GM19328 (cell line): ENCODE results near the gene VPS26C.
A peak's percentile ranks its signal among the peaks of the same experiment; 100 is the strongest.

Source experiments
- ATAC-seq: cut with Tn5 transposase; IDR thresholded peaks from one replicate; pipeline ENCODE4 v1.9.1; 2021; ENCODE audit warnings: mild to moderate bottlenecking, moderate library complexity; ENCODE audit not compliant: unreplicated experiment

The VPS26C gene

DNA sequence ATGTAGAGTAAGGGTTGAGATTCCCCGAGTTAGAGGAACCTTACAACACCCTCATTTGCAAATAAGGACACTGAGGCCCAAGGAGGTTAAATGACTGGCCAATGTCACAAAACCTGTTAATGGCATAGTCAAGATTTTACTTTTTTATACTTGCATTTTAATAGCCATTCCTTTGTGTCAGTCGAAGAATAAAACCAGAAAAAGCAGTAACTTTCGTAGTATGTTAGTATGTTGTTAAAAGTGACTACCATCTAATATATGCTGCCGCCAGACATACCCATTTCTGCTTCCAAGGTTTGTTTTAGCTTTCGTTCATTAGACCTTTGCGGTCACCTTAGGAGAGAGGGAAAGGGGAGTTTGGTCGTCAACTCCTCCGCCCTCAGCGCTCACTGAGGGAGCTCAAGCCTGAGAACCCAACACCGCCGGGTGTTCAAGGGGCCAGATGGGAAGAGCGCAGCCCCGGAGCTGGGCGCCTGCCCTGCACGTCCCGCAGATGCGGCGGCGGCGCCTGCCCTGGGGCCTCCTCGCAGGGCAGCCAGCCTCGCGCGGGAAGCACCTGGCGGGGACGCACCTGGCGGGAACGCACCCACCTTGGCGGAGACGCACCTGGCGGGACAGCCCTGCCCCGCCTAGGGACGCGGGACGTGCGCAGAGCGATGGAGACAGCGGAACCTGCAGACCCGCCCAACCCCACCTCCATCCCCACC lies 466 bp downstream of the VPS26C start:
- peak; percentile 6 for ATAC-seq

DNA sequence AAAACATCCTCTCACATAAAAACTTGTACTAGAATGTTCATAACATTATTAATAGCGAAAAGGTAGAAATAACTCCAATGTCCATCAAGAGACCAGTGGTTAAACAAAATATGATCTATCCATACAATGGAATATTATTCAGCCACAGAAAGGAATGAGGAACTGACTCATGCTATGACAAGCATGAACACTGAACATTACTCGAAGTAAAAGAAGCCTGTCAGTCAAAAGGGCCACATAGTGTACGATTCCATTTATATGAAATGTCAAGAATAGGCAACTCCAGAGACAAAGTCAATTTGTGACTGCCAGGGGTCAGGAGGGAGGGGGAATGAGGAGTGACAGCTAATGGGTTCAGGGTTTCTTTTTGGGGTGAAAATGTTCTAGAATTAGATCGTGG lies 2.3 kb downstream of the VPS26C start:
- no peak for ATAC-seq

DNA sequence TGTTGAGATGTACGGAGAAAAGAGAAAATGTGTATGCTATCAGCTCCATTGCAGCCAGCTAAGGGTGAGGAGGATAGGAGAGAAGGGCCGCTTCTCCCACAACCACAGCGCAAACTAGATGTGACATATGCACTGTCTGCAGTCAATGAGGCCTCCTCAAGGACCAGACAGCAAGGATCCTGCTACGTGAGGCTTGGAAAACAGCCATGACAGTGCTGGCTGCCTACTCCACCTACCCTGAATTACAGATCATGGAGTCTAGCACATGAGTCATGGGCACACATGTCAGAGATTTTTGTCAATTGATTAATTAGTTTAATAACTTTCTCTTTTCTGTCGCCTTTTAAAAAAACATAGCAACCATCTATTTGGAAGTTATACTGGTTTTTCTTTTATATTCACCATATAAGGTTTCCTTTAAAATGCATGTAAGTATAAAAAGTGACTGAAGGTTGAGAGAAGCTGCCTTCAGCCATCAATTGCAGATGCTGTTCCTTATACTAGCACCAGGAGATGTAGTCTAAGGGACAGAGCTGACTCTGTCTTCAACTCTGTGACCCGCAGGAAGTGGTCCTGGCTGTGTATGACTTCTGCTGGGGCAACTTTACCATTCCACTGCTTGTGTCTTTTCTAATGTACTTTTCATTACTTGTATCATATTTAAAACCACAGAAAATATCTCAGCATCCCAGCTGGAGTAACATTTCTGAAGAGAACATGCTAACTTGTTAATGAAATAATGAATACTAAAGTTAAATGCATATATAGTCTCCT lies 3.1 kb downstream of the VPS26C start:
- ATAC-seq = no peak

DNA sequence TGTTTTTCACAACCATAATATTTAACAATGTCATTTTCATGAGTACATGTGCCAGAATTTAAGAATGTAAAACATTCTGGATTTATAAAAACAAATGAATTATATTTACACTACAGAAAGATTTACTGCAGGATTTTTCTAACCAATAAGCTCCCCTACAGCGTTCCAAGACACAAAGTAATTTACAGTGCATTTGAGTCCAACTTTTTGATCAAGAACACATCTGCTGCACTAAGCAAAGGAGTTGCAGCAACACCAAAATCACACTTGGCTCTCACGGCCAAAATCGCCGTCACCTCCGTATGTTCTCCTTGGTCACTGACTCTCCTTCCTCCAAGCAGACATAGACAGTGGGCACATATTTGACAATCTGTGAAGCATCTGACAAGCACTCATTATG lies 7.7 kb downstream of the VPS26C start:
- no peak for ATAC-seq

DNA sequence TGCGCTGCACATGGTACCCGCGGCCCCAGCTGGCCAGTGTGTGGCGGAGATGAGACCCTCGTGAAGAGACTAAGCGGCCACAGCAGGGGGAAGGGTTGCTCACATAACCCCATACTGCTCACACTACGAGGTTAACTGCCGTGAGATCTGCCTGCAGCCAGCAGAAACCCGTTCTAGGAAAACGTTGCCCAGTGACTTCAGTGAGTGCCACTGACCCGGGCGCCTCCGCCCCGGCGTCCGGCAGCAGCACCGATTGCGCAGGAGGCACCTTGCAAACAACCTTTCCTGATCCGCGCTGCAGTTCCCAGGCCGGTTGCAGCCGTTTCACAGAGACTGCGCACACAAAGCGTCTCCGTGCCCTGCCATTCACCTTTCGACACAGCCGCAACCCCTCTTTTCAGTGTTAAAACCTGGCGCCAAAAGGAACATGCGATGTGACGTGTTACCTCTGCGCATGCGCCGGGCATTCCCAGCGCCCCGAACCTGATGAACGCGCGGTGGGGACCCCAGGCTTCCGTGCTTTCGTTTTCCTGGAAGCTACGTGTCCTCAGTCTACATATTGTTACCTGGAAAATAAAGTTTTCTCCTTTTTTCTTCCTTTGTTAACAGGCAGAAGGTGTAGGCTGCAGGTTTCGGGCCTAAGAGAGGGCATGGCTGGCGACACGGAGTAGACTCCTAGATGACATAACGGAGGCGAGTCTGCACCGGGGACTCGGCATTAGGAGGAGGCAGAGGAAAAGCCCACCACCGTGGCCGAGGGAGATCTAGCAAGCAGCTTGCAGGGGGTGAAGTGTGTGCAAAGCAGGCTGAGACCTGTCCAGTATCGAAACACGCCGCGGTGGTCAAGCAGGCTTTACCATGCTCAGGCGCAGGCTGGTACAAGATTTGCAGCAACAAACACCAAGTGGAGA lies 8.9 kb downstream of the VPS26C start:
- ATAC-seq = no peak

DNA sequence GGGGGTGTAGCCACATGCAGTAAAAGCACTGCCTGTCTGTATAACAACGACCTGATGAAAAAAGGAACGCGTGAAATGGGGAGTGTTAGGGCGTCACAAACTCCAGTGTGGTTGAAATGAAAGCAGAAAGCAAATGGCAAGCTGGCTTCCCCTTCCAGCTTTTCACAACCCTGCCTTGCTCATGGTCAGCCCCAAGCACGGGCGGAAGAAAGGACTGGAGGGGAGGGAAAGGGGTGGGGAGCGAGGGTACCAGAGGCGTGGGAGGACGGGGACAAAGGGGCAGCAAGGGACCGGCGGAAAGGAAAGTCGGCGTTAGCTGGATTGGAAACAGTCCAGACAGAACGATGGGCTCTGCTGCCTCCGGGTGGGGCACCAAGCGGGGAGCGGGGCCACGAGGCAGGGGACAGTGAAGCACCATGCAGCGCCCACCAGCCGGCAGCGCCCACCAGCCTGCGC lies 9.6 kb downstream of the VPS26C start:
- ATAC-seq = no peak

DNA sequence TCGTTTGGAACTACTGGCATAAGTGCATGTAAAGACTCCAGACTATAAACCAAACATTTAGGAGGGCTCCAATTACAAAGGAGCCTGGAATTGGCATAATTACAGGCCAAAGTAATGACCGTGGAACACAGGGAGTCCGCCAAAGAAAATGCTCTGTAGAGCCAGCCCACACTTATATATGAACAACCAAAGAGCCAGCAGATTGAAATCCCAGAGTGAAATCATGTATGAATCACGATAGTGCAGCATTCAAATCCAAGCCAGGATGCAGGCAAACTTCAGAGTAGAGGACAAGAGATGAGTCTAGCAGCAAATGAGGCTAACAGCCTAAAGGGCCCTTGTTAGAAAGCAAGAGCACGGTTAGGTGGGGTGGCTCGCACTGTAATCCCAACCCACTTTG lies 13.1 kb downstream of the VPS26C start:
- no peak for ATAC-seq

DNA sequence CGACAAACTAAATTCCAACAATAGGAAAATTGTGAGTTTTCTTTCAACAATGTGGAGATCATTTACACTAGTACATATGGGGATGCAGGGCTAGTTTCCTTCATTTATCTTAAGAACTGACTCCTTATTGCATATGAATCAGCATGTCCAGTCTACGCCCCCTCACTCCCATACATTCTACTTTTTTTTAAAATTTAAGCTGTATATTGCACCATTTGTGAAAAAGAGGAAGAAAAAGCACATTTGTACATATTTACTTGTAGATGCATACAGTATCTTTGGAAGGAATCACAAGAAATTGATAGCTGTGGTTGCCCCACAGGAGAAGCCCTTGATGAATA lies 15.9 kb downstream of the VPS26C start:
- ATAC-seq = no peak

DNA sequence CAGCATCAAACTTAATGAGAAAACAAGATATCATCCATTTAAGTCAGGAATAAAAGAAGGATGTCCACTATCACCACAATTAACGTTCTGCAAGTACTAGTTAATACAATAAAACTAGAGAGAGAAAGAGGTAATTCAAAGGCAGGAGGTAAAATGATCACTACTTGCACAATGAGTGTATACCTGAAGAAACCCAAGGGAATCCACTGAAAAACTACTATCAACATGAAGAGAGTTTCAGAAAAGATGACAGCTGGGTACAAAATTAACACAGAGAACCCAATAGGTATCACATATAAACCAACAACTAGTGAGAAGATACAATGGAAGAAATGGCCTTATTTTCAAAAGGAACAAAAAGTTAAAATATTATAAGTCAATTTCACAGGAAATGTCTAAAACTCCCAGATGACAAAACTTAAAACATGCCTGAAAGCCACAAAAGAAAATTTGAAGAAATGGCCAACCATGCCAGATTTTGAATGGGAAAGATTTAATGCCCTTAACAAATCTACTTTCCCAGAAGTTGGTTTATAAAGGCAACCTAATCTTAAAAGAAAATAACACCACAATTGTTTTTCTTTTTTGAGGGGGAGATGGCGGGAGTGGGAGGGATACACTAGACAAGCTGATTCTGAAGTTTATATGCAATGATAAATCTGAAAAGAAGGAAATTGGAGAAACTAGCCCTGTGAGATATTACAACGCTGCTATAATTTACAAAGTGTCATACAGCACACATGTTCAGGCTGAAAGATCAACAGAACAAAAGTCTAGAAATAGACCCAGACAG lies 17.8 kb downstream of the VPS26C start:
- no peak for ATAC-seq

DNA sequence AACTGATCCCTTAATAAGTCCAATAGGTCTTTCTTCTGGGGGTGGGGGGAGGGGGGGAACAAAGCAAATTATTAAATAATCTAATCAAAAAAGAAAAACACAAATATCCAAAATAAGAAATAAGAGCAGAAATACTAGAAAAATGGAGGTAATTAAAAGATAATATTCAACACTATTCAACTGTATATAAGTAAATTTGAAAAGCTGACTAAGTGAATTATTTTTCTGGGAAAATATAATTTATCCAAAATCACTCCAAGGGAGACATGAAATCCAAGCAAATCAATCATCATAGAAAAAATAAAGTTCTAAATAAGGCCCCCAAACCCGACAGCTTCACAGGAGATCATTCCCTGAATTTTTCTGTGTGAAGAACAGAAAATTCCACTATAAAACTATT lies 18.8 kb downstream of the VPS26C start:
- ATAC-seq = no peak

DNA sequence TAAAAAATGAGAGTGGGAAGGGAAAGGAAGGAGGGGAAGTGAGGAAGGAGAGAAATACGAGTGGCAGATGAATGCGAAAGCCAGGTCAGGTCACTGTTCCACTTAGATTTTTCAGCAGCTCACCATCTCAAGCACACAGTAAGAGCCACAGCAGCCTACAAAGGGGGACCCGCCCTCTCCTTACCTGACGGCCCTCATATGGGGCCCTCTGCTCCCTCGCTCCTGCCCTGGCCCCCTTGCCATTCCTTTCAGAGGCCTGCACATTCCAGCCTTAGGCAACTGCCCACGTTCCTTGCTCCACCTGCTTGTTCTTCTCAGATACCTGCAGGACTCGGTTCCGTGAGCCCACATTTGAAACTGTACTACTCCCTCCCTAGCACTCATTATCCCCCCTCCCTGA lies 22.0 kb downstream of the VPS26C start:
- ATAC-seq = no peak

DNA sequence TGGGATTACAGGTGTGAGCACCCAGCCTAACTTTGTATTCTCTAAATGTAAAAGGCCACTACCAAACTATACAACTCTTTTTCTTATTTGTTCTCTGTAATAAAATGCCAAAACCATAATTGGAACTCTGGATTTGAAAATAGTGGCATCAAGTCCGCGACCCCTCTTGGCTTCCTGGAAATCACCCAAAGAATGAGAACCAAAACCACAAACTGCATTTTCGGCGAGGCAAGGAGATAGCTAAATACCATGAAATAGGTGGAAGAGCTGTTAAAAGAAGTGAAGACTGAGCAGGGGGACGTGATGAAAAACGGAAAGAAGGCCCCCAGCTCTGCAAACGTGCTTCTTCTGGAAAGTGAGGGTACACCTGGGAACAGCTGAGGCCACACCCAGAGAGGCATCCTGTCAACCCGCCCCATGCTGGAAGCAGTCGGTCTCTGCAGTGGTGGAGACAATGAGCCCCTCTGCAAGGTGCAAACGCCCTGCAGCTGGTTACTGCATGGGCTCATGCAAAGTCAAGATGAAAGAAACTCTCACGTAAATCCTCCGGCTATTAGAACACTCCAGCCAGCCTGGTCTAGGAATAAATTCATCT lies 22.5 kb downstream of the VPS26C start:
- ATAC-seq = no peak

DNA sequence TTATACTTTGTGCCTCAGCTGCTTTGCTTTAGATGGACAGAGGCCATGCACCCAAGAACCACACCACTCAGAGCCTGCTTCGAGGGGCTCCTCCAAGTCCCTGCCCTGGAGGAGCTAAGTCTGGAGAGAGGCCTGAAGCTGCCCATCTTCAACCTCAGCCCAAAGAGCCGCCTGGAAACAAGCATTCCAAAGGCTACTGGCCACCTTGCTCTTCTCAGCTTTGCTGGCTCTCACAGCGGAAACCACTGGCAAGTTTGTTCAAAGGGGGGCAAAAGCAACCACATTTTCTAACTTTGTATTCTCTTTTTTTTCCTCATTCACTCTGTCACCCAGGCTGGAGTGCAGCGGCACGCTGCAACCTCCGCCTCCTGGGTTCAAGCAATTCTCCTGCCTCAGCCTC lies 23.2 kb downstream of the VPS26C start:
- no peak for ATAC-seq

DNA sequence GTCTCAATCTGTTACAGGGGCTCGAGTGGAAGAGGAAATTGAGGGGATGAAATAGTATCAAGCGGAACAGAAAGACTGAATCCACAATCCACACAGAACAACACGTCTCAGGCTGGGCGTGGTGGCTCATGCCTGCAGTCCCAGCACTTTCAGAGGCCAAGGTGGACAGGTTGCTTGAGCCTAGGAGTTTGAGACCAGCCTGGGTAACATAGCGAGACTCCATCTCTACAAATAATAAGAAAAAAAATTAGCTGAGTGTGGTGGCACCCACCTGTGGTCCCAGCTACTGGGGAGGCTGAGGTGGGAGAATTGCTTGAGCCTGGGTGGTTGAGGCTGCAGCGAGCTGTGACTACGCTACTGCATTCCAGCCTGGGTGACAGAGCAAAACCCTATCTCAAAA lies 25.7 kb downstream of the VPS26C start:
- ATAC-seq = no peak

DNA sequence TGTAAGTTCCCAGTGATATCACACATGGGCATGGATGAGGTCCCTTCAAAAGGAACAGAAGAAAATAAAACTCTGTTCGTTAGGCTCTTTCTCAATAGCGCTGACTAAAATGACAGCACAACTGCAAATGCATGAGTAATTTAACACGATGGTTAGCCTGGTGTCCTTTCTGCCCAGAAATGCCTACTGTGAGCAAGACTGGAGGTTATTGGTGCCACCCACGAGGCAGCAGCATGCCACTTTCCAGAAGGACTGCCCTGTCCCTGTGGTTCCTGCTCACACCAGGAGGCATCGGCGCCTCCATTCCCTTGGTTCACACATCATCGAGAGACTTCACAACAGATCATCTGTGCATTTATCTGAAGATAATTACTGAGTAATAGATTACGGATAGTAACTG lies 26.2 kb downstream of the VPS26C start:
- no peak for ATAC-seq

DNA sequence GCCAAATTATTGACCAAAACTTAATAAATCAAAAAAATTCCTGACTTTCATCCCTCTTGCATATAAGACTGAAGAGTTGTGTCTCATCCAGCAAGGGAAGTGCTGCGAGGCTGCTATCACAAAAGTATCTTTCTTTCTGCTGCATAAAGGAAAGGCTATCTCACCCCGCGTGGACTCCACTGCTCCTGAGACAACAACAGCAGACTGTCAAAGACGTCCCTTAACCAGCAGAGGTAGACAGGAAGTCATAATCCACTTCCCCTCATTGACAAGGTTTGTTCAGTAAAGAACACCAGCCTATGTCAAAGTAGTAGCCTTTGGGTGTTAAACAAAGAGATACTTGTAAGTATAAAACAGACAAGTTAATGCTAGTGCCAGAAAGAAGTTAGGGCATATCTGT lies 29.4 kb downstream of the VPS26C start:
- ATAC-seq = no peak

DNA sequence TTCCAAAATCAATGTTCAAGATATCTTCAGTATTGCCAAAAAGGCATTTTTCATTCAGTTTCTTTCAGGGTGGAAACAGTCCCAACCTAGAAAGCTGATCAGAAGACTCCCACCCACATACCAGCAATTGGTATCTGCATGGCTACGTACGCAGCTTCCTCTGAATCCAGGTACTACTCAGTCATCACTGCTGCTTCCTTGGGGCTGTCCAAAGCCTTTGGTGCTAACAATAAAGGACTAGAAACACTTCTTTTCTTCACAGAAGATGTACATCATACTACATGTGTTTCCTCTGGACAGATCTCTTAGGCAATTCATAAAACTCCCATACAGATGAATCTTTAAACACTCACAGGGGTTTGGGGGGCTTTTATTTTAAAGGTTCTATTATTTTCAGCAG lies 29.8 kb downstream of the VPS26C start:
- no peak for ATAC-seq

DNA sequence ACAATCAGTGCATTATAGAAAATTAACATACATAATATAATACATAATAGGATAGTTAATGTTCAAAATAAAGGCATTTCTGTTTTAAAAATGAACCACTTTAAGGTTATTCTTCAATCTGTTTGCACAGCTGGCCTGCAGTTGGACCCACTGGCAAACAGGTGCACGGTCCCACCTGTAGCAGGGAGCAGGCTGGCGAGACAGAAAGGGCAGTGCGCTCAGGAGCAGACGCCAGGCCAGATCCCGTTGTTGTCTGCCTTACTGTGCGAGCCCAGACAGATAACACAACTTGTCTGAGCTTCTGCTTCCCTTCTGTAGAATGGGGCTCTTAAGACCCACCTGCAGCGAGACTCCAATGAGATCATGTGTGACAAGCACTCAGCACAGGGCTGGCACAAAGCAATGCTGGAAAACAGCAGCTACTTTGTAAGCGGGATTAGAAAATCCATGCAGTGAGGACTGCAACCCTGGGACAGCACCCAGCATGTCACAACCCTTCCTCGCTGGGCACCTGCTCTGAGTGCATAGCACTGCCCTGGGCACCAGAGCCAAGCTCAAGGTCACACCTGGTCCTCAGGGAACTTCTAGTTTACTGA lies 33.5 kb downstream of the VPS26C start:
- ATAC-seq = no peak

DNA sequence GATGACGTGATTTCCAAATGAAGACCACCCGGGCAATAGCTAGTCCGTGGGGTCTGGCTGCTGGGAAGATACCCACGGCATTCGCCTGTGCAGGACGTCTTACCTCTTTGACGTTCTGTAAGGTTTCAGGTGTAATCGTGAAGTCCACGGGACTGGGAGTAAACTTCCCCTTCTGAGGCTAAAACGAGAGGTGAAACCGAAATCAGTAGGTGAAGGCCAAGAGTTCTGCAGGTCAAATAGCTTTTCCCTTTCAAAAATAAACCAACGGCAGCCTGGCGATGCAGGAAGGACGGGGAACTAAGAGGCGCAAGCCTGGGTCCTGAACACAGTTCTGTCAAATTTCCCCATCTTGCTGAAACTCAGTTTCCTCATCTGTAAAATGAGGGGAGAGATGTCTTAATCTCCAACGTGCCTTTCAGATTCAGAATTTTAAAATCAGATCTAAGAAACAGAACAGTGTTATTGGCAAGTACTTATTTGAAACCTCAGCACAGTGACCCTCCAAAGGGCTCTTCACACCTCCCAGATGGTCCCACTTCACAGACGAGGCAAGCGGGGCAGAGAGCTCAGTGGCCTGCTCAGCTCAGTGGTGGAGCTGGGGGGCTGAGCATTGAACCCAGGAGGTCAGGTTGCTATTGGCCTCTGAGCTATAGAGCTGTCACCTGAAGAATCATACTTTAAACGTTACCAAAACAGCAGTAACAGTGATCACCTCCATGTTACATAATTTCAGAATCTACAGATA lies 34.7 kb downstream of the VPS26C start:
- ATAC-seq = no peak
